ENCODE data around the gene ZNF280C.

- TF ChIP-seq CTCF (IDR thresholded peaks at IDR 0.05; ENCODE audit: insufficient read depth, low read length, poor library complexity, severe bottlenecking) = no peak
- no peak for TF ChIP-seq EZH2phosphoT487 (conservative IDR thresholded peaks at IDR 0.05; ENCODE audit: low read length)
These were observed 697 bp downstream of the ZNF280C start for GRCh38 chrX:130267956-130268448.
